GM18499 (cell line): Measurements from ENCODE around the gene CA5B.
"Not testable (repeated sequence)": the region's sequence is repeated elsewhere in the genome, so short reads cannot be mapped to it uniquely, and the experiment has no call there.

ENCODE experiments used
- ATAC-seq: cut with Tn5 transposase; IDR thresholded peaks from one replicate; pipeline ENCODE4 v1.9.1; 2021; ENCODE audit warnings: moderate number of reproducible peaks; ENCODE audit not compliant: insufficient read depth, unreplicated experiment

The CA5B gene

GRCh38 chrX:15747626-15748173, 9.6 kb downstream of the CA5B start:
- ATAC-seq: no peak

GRCh38 chrX:15748841-15749240, 10.8 kb downstream of the CA5B start:
- ATAC-seq: no peak

GRCh38 chrX:15749642-15750610, 11.9 kb downstream of the CA5B start:
- no peak for ATAC-seq

- no peak for ATAC-seq
Observed at GRCh38 chrX:15750611-15751154, 12.6 kb downstream of the CA5B start.

- ATAC-seq: no peak
Observed at GRCh38 chrX:15751155-15751819, 13.2 kb downstream of the CA5B start.

GRCh38 chrX:15755091-15755490, 17.0 kb downstream of the CA5B start:
- no peak for ATAC-seq

GRCh38 chrX:15758140-15758539, 20.1 kb downstream of the CA5B start:
- no peak for ATAC-seq

GRCh38 chrX:15759886-15760285, 21.8 kb downstream of the CA5B start:
- not testable (repeated sequence) for ATAC-seq

- ATAC-seq: no peak
Observed at GRCh38 chrX:15761564-15762191, 23.6 kb downstream of the CA5B start.

GRCh38 chrX:15769300-15769954, 31.4 kb downstream of the CA5B start:
- no peak for ATAC-seq

- no peak for ATAC-seq
Observed at GRCh38 chrX:15781961-15782699, 44.1 kb downstream of the CA5B start.

- no peak for ATAC-seq
Observed at GRCh38 chrX:15785176-15785750, 47.2 kb downstream of the CA5B start.

- no peak for ATAC-seq
Observed at GRCh38 chrX:15786915-15787314, 48.8 kb downstream of the CA5B start.

GRCh38 chrX:15789979-15790768, 52.1 kb downstream of the CA5B start, which contains the start of gene ZRSR2:
Gene ZRSR2, plus strand, starts transcription at chrX:15790484. Its CDS starts 12 bp downstream, at chrX:15790496.
- ATAC-seq: peak; percentile 62

GRCh38 chrX:15790769-15791290, 52.8 kb downstream of the CA5B start:
- ATAC-seq: peak; percentile 17

- no peak for ATAC-seq
Observed at GRCh38 chrX:15797707-15798106, 59.6 kb downstream of the CA5B start.

- ATAC-seq: no peak
Observed at GRCh38 chrX:15804563-15804962, 66.5 kb downstream of the CA5B start.

- ATAC-seq: no peak
Observed at GRCh38 chrX:15808254-15808653, 70.2 kb downstream of the CA5B start.
